Measurements from ENCODE around the gene LRRC27.

Gene LRRC27

DNA sequence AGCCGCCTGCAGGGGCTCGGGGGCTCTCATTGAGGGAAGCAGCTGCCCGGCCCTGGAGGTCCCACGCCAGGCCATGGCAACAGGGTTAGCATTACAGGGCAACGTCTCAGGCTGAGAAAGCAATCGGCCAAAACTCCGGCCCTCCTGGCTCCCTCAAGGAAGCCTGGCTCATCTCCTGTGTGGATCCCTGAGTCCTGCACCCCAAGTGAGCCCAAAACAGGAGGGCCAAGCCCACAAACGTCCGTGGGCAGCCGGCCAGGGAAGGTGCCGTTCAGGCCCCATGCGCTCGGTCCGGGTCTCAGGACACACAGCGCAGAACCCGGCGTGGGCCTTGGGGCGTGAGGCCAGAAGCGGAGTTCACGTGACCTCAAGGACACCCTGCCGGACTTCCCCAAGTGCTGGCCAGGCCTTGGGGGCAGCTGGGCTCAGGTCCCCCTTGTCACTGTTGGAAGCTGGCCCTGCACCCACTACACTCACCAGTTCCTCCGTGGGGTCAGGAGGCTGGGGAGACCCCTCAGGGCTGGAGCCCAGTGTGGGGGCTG is 57.0 kb downstream of the LRRC27 start:
- H2AFZ ChIP-seq (ENCODE audit: low read depth, low read length, severe bottlenecking) = no peak overlapping the region
- H4K20me1 ChIP-seq (ENCODE audit: low read depth, low read length) = no peaks in the 10 kb centered on the region
- H3K9me3 ChIP-seq (ENCODE audit: insufficient read depth, low read length) = no peaks in the 10 kb centered on the region
- TF ChIP-seq EZH2phosphoT487 (conservative IDR thresholded peaks at IDR 0.05; ENCODE audit: low read length) = no peak
- TF ChIP-seq, protein P1, sequence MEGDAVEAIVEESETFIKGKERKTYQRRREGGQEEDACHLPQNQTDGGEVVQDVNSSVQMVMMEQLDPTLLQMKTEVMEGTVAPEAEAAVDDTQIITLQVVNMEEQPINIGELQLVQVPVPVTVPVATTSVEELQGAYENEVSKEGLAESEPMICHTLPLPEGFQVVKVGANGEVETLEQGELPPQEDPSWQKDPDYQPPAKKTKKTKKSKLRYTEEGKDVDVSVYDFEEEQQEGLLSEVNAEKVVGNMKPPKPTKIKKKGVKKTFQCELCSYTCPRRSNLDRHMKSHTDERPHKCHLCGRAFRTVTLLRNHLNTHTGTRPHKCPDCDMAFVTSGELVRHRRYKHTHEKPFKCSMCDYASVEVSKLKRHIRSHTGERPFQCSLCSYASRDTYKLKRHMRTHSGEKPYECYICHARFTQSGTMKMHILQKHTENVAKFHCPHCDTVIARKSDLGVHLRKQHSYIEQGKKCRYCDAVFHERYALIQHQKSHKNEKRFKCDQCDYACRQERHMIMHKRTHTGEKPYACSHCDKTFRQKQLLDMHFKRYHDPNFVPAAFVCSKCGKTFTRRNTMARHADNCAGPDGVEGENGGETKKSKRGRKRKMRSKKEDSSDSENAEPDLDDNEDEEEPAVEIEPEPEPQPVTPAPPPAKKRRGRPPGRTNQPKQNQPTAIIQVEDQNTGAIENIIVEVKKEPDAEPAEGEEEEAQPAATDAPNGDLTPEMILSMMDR (IDR thresholded peaks at IDR 0.05; ENCODE audit: insufficient read depth, low read length, poor library complexity, severe bottlenecking) = no peak
- H3K4me3 ChIP-seq (ENCODE audit: insufficient read depth, low read length, poor library complexity, severe bottlenecking) = no peak overlapping the region
- H3K79me2 ChIP-seq (ENCODE audit: insufficient read depth, low read length) = no peaks in the 10 kb centered on the region
- no peak overlapping the region for H3K9ac ChIP-seq (ENCODE audit: low read length)
- no peaks in the 10 kb centered on the region for H3K27me3 ChIP-seq (ENCODE audit: low read length)
- no peak overlapping the region for H3K27ac ChIP-seq (ENCODE audit: low read depth, low read length)
- H3K4me2 ChIP-seq (ENCODE audit: low read depth, low read length, poor library complexity, severe bottlenecking) = no peak overlapping the region
- H3F3A ChIP-seq (ENCODE audit: insufficient read depth) = no peaks in the 10 kb centered on the region
- H3K9me2 ChIP-seq (replicated peaks; ENCODE audit: insufficient read depth, low read length) = no peaks in the 10 kb centered on the region
- H3K36me3 ChIP-seq (ENCODE audit: low read length) = no peaks in the 10 kb centered on the region

DNA sequence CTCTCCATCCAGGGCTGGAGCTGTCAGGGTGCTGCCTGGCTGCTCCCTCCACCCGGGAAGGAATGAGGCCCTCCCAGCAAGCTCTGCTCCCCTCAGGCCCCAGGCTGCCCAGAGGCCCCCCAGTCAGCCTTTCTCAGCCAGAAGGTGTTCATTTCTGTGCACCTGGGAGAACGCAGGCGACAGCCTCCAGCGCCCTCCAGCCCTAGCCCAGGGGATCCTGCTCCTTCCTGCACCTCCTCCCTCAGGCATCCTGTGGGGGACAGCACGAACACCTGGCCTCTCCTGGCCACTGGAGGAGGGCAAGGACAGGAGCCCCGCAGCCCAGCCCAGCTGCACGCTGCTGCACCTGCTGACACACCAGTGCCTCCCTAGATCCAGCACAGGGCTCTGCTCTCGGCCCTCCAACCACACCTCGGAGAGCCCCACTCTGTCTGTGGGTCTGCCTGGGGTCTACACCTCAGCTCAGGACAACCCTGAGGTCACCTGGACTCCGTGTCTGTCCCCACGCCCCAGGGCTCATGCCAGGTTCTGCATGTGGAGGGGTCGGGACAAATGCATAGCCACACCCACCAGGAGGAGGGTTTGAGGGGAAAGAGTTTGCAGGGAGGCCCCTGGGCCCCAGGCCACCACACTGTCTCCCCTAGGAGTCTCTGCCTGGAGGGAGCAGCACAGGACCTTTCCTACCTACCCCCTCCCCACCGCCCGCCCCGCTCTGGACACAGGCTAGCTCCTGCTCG is 57.6 kb downstream of the LRRC27 start:
- Histone ChIP-seq H3K27me3 (ENCODE audit: low read length) (no peaks in the 10 kb centered on the region), H4K20me1 (ENCODE audit: low read depth, low read length) (no peaks in the 10 kb centered on the region), H3K4me3 (ENCODE audit: insufficient read depth, low read length, poor library complexity, severe bottlenecking) (no peak overlapping the region), H3K9me3 (ENCODE audit: insufficient read depth, low read length) (no peaks in the 10 kb centered on the region), H3K4me2 (ENCODE audit: low read depth, low read length, poor library complexity, severe bottlenecking) (no peak overlapping the region), H3K79me2 (ENCODE audit: insufficient read depth, low read length) (no peaks in the 10 kb centered on the region), H3K9me2 (replicated peaks; ENCODE audit: insufficient read depth, low read length) (no peaks in the 10 kb centered on the region), H2AFZ (ENCODE audit: low read depth, low read length, severe bottlenecking) (no peak overlapping the region), H3F3A (ENCODE audit: insufficient read depth) (no peaks in the 10 kb centered on the region), H3K27ac (ENCODE audit: low read depth, low read length) (no peak overlapping the region), H3K36me3 (ENCODE audit: low read length) (no peaks in the 10 kb centered on the region), H3K9ac (ENCODE audit: low read length) (no peak overlapping the region)
- no peak for TF ChIP-seq EZH2phosphoT487 (conservative IDR thresholded peaks at IDR 0.05; ENCODE audit: low read length)
- TF ChIP-seq, protein P1 (IDR thresholded peaks at IDR 0.05; ENCODE audit: insufficient read depth, low read length, poor library complexity, severe bottlenecking) = no peak

DNA sequence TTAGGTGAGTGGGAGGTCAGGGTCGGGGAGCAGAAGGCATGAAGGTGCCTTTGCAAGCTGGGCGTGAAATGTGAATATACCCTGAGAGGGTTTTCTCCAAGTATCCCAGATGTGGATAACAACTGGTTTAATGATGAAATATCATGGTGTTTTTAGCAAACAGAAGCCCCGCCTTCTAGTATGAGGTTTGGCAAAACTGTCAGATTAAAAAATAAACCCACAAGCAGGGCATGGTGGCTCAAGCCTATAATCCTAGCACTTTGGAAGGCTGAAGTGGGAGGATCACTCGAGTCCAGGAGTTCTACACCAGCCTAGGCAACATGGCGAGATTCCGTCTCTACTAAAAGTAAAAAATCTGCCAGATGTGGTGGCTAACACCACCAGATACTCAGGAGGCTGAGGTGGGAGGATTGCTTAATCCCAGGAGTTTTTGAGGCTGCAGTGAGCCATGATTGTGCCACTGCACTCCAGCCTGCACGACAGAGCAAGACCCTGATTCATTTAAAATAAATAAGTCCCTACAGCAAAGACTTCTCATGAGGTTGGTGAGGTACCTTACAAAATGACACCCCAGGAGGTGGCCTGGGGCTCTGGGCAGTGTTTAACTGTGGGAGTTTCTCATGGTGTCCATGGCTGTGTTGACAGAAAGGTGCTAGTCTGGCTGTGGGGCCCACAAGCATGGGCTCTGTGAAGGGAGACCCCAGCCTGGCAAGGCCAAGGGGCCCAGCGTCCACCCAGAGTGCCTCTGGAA is 58.4 kb downstream of the LRRC27 start:
- no peak overlapping the region for H3K27ac ChIP-seq (ENCODE audit: low read depth, low read length)
- no peak overlapping the region for H3K4me3 ChIP-seq (ENCODE audit: insufficient read depth, low read length, poor library complexity, severe bottlenecking)
- TF ChIP-seq EZH2phosphoT487 (conservative IDR thresholded peaks at IDR 0.05; ENCODE audit: low read length) = no peak
- TF ChIP-seq, protein P1 (IDR thresholded peaks at IDR 0.05; ENCODE audit: insufficient read depth, low read length, poor library complexity, severe bottlenecking) = no peak
- no peak overlapping the region for H3K9ac ChIP-seq (ENCODE audit: low read length)
- no peaks in the 10 kb centered on the region for H3K9me2 ChIP-seq (replicated peaks; ENCODE audit: insufficient read depth, low read length)
- no peak overlapping the region for H2AFZ ChIP-seq (ENCODE audit: low read depth, low read length, severe bottlenecking)
- no peaks in the 10 kb centered on the region for H3K27me3 ChIP-seq (ENCODE audit: low read length)
- H3K4me2 ChIP-seq (ENCODE audit: low read depth, low read length, poor library complexity, severe bottlenecking) = no peak overlapping the region
- H3K36me3 ChIP-seq (ENCODE audit: low read length) = no peaks in the 10 kb centered on the region
- no peaks in the 10 kb centered on the region for H4K20me1 ChIP-seq (ENCODE audit: low read depth, low read length)
- no peaks in the 10 kb centered on the region for H3K9me3 ChIP-seq (ENCODE audit: insufficient read depth, low read length)
- H3K79me2 ChIP-seq (ENCODE audit: insufficient read depth, low read length) = no peaks in the 10 kb centered on the region
- H3F3A ChIP-seq (ENCODE audit: insufficient read depth) = no peaks in the 10 kb centered on the region

Measured in SU-DHL-6 (cell line).